ENCODE data around the gene PRIM1. TPM values are rescaled to one million over a fixed set of nuclear protein-coding genes. Genes with fewer than 3 reads are reported as not detected.

Gene PRIM1
- total and polyA plus RNA-seq, 10 donors, result 5.2 to 23.0 (median 10.8) TPM

GRCh38 chr12:56688129-56688845, 63.8 kb downstream of the PRIM1 start, which contains the start of gene PTGES3:
Gene PTGES3 (minus strand): TSS chr12:56688284. CDS start chr12:56687999, 285 bp downstream.
- WGBS, 5 donors, result 0 to 1% (median 0%) methylated on average over 41 to 64 of the region's 64 CpGs
- no peaks in the 10 kb centered on the region for H3K36me3 ChIP-seq
- no peaks in the 10 kb centered on the region for H3K27me3 ChIP-seq (replicated peaks in 1 of 7)
- H3K27ac ChIP-seq, result peak within 1 kb of the TSS; percentile 99 to 100 (median 100)
- intact Hi-C loops (cut with DNase I; ENCODE audit: low total_unique reads), result no loop called here
- TF ChIP-seq, protein P1, sequence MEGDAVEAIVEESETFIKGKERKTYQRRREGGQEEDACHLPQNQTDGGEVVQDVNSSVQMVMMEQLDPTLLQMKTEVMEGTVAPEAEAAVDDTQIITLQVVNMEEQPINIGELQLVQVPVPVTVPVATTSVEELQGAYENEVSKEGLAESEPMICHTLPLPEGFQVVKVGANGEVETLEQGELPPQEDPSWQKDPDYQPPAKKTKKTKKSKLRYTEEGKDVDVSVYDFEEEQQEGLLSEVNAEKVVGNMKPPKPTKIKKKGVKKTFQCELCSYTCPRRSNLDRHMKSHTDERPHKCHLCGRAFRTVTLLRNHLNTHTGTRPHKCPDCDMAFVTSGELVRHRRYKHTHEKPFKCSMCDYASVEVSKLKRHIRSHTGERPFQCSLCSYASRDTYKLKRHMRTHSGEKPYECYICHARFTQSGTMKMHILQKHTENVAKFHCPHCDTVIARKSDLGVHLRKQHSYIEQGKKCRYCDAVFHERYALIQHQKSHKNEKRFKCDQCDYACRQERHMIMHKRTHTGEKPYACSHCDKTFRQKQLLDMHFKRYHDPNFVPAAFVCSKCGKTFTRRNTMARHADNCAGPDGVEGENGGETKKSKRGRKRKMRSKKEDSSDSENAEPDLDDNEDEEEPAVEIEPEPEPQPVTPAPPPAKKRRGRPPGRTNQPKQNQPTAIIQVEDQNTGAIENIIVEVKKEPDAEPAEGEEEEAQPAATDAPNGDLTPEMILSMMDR (IDR thresholded peaks at IDR 0.05 in 8 of 11, conservative IDR thresholded peaks at IDR 0.05 in 3 of 11), result peak in 3 of 11 experiments; percentile 21 to 40 (median 35)
- peak; percentile 42 to 81 (median 44) for TF ChIP-seq POLR2A (IDR thresholded peaks at IDR 0.05)
- TF ChIP-seq POLR2AphosphoS5 (IDR thresholded peaks at IDR 0.05), result peak; percentile 98 to 99 (median 99)
- DNase-seq, result peak; percentile 98
- H3K9me3 ChIP-seq, result no peaks in the 10 kb centered on the region
- H3K4me3 ChIP-seq, result peak within 1 kb of the TSS; percentile 67 to 98 (median 90)
- peaks cover 9 to 55% (median 34%) of the 10 kb centered on the region in 6 donors for H3K4me1 ChIP-seq

DNA sequence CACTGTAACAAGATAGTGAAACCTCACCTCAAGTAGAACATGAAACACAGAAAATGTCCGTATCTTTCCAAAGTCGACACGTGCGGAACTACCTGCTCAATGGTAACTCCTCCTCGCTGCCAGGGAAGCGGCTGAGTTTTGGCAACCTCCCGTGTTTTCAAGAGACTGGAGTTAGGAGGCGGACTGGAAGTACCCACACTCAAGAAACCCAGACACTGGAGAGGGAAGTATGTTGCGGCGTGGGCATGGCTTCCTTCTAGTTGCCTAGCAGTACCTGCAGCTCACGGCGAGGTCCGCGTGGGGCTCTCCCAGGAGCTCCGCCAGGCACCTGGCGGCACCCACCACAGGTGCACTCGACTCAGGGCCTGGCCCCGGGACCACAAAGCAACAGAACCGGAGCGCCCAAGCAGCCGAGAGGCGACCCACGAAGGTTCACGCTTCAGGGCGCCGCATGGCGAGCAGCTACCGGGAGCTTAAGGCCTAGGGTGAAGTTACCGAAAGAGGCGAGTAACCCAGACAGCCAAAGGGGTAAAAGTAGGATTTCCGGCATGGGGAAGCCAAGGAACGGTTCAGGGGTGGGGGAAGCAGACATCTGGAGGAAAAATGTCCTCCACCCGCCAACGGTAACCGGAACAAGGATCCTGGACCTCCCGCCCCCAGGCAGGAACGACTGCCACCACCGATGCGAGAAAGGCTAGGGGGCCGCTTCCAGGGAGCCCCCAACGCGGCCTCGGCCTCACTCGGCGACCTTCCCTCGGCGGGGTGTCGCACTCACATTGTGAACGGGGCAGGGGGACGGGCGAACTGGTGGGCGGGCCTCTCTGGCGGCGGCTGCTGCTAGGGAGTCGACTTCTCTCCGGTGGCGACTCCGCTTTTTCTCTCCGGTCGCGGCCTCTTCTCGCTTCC, 64.6 kb downstream of the PRIM1 start:
- Histone ChIP-seq H3K27me3 (replicated peaks in 1 of 7) (no peaks in the 10 kb centered on the region), H3K9me3 (no peaks in the 10 kb centered on the region), H3K4me3 (peak overlapping the region; percentile 67 to 98 (median 90)), H3K27ac (peak overlapping the region; percentile 99 to 100 (median 100)), H3K4me1 (peaks cover 16 to 63% (median 42%) of the 10 kb centered on the region in 6 donors), H3K36me3 (peaks cover 0 to under 1% (median 0%) of the 10 kb centered on the region in 6 donors)
- TF ChIP-seq, protein P1 (IDR thresholded peaks at IDR 0.05 in 8 of 11, conservative IDR thresholded peaks at IDR 0.05 in 3 of 11), result peak in 1 of 11 experiments; percentile 16
- no peak for TF ChIP-seq POLR2A (IDR thresholded peaks at IDR 0.05)
- WGBS, 5 donors, result 0% methylated on average over 40 to 62 of the region's 62 CpGs
- intact Hi-C loops (cut with DNase I; ENCODE audit: low total_unique reads), result no loop called here
- DNase-seq, result peak; percentile 94

GRCh38 chr12:56684745-56685359, 67.3 kb downstream of the PRIM1 start:
- H3K27me3 ChIP-seq (replicated peaks in 1 of 7), result no peaks in the 10 kb centered on the region
- H3K4me3 ChIP-seq, result peak overlapping the region; percentile 7 to 98 (median 81)
- intact Hi-C loops (cut with DNase I; ENCODE audit: low total_unique reads), result loop anchor here (5.0 kb wide), 1 partner anchor 38 kb away; the partner anchor contains the start of gene ATP5F1B
- H3K27ac ChIP-seq, result peak overlapping the region; percentile 22 to 100 (median 100)
- H3K36me3 ChIP-seq, result peaks cover 0 to 25% (median 7%) of the 10 kb centered on the region in 6 donors
- H3K9me3 ChIP-seq, result no peaks in the 10 kb centered on the region
- H3K4me1 ChIP-seq, result peaks cover 32 to 88% (median 69%) of the 10 kb centered on the region in 6 donors
- no peak for TF ChIP-seq POLR2A (IDR thresholded peaks at IDR 0.05)
- no peak for TF ChIP-seq POLR2AphosphoS5 (IDR thresholded peaks at IDR 0.05)
- TF ChIP-seq, protein P1 (IDR thresholded peaks at IDR 0.05 in 8 of 11, conservative IDR thresholded peaks at IDR 0.05 in 3 of 11), result no peak
- WGBS, 5 donors, result 26 to 43% (median 30%) methylated on average over 8 of the region's 8 CpGs
- DNase-seq, result peak; percentile 50

All from spleen (tissue), 11 donors.